Activated CD8-positive, alpha-beta memory T cell treated with anti-CD3 and anti-CD28 coated beads for 36 hours (primary cell): ENCODE measurements around the gene TMEM132A. TPM values are rescaled to one million over a fixed set of nuclear protein-coding genes. Genes with fewer than 3 reads are reported as not detected.

Experiments used
- CTCF ChIA-PET: fragments of 350-600 bp; sonication (Branson Sonifier 250); formaldehyde crosslinking; loops from one replicate; lab custom pipeline; 2021; ENCODE audit warnings: antibody characterized with exemption; lab: Charles Lee
- POLR2A ChIA-PET: fragments of 350-600 bp; sonication (Branson Sonifier 250); formaldehyde crosslinking; loops from one replicate; lab custom pipeline; 2021; ENCODE audit warnings: antibody characterized with exemption; lab: Charles Lee
- total RNA-seq, 2 experiments: library from RNA; stranded (reverse); gene quantifications; one replicate each; pipeline ENCODE4 v1.2.3, GENCODE V29; 2021

TMEM132A gene
- 1 to 10 TPM in 1 of 2 experiments, under 1 TPM in 1; 0.99 to 1.1 TPM for total RNA-seq

GRCh38 chr11:60924110-60924905, at the start of gene TMEM132A:
Gene TMEM132A, plus strand, starts transcription at chr11:60924460. Its CDS starts 174 bp downstream, at chr11:60924634.
- POLR2A ChIA-PET, result interaction anchor here (1.3 kb wide), 1 partner anchor 9 kb away, joined by 6 read pairs; no protein-coding TSS in a partner anchor

GRCh38 chr11:60875366-60876167, 48.7 kb upstream of the TMEM132A start:
- CTCF ChIA-PET, result interaction anchor here (1.4 to 1.7 kb wide), 3 partner anchors 12 to 25 kb away, joined by 3 read pairs; no protein-coding TSS in a partner anchor
- POLR2A ChIA-PET, result no interaction called here

More at GRCh38 chr11:60924110-60924905, at the start of gene TMEM132A:
- CTCF ChIA-PET, result interaction anchor here (1.1 kb wide), 2 partner anchors 9 to 263 kb away, joined by 3 to 6 read pairs; no protein-coding TSS in a partner anchor

- ChIA-PET CTCF (interaction anchor here (1.4 to 1.7 kb wide), 3 partner anchors 11 to 25 kb away, joined by 3 read pairs; no protein-coding TSS in a partner anchor), POLR2A (no interaction called here)
Measured at GRCh38 chr11:60876168-60876485, 48.1 kb upstream of the TMEM132A start.

GRCh38 chr11:60878245-60879101, 45.8 kb upstream of the TMEM132A start:
- ChIA-PET CTCF (interaction anchor here (0.6 kb wide), 1 partner anchor 17 kb away, joined by 3 read pairs; no protein-coding TSS in a partner anchor), POLR2A (no interaction called here)

- CTCF ChIA-PET, result no interaction called here
- POLR2A ChIA-PET, result no interaction called here
Measured at GRCh38 chr11:60879104-60879503, 45.2 kb upstream of the TMEM132A start.

GRCh38 chr11:60879971-60880588, 44.2 kb upstream of the TMEM132A start:
- POLR2A ChIA-PET, result no interaction called here
- CTCF ChIA-PET, result interaction anchor here (1.8 kb wide), 1 partner anchor 49 kb away, joined by 4 read pairs; no protein-coding TSS in a partner anchor

- ChIA-PET POLR2A (no interaction called here), CTCF (interaction anchor here (1.8 kb wide), 1 partner anchor 49 kb away, joined by 4 read pairs; no protein-coding TSS in a partner anchor)
Measured at GRCh38 chr11:60880643-60881282, 43.5 kb upstream of the TMEM132A start.

- POLR2A ChIA-PET, result interaction anchor here (0.8 kb wide), 1 partner anchor 45 kb away, joined by 3 read pairs; no protein-coding TSS in a partner anchor
Measured at GRCh38 chr11:60887556-60887955, 36.7 kb upstream of the TMEM132A start.

GRCh38 chr11:60889869-60890311, 34.4 kb upstream of the TMEM132A start:
- CTCF ChIA-PET, result interaction anchor here (0.7 to 1.3 kb wide), 3 partner anchors 10 to 59 kb away, joined by 3 to 7 read pairs (median 4); no protein-coding TSS in a partner anchor
- POLR2A ChIA-PET, result no interaction called here

More at GRCh38 chr11:60887556-60887955, 36.7 kb upstream of the TMEM132A start:
- CTCF ChIA-PET, result interaction anchor here (1.0 to 1.6 kb wide), 7 partner anchors 12 to 113 kb away, joined by 3 to 32 read pairs (median 5); no protein-coding TSS in a partner anchor

- ChIA-PET CTCF (interaction anchor here (0.7 kb wide), 1 partner anchor 9 kb away, joined by 3 read pairs; no protein-coding TSS in a partner anchor), POLR2A (no interaction called here)
Measured at GRCh38 chr11:60890696-60891095, 33.6 kb upstream of the TMEM132A start.

- CTCF ChIA-PET, result no interaction called here
- POLR2A ChIA-PET, result no interaction called here
Measured at GRCh38 chr11:60891103-60891741, 33.0 kb upstream of the TMEM132A start.

- ChIA-PET CTCF (interaction anchor here (0.6 to 2.0 kb wide), 2 partner anchors 18 to 65 kb away, joined by 3 to 7 read pairs; no protein-coding TSS in a partner anchor), POLR2A (no interaction called here)
Measured at GRCh38 chr11:60895687-60896086, 28.6 kb upstream of the TMEM132A start.

GRCh38 chr11:60897496-60897895, 26.8 kb upstream of the TMEM132A start:
- POLR2A ChIA-PET, result no interaction called here
- CTCF ChIA-PET, result interaction anchor here (0.9 to 2.0 kb wide), 3 partner anchors 65 to 67 kb away, joined by 3 to 7 read pairs (median 3); no protein-coding TSS in a partner anchor

GRCh38 chr11:60899046-60899936, 25.0 kb upstream of the TMEM132A start:
- CTCF ChIA-PET, result interaction anchor here (0.8 to 6.4 kb wide), 16 partner anchors 9 to 71 kb away, joined by 3 to 40 read pairs (median 4); partner anchors contain the start of gene TMEM109
- POLR2A ChIA-PET, result interaction anchor here (0.6 kb wide), 1 partner anchor 492 kb away, joined by 3 read pairs; no protein-coding TSS in a partner anchor

GRCh38 chr11:60899977-60900376, 24.3 kb upstream of the TMEM132A start:
- ChIA-PET CTCF (interaction anchor here (0.9 to 6.4 kb wide), 13 partner anchors 10 to 71 kb away, joined by 3 to 40 read pairs (median 4); partner anchors contain the start of gene TMEM109), POLR2A (interaction anchor here (0.6 kb wide), 1 partner anchor 491 kb away, joined by 3 read pairs; no protein-coding TSS in a partner anchor)
